NCI-H2029 treated with DMSO at 0.1 percent for 48 hours (cell line): ENCODE measurements around the gene POSTN.

Experiments used
- DNase-seq: peaks from one replicate; lab custom pipeline; 2025; lab: John Stamatoyannopoulos, UW

Gene POSTN

GRCh38 chr13:37515226-37515625, 83.3 kb downstream of the POSTN start:
- DNase-seq, result no peak
